GM12878 (cell line): Measurements from ENCODE around the gene SYPL1. TPM values are rescaled to one million over a fixed set of nuclear protein-coding genes. Genes with fewer than 3 reads are reported as not detected.
A peak's percentile ranks its signal among the peaks of the same experiment; 100 is the strongest.

Experiments used
- ASH2L ChIP-seq: fragments of 300-600, 200-600 bp; sonication (generic); IDR thresholded peaks from 2 replicates; pipeline ENCODE4 v1.6.1; 2017; ENCODE audit warnings: low read depth, mild to moderate bottlenecking, borderline replicate concordance
- ATF7 ChIP-seq: fragments of 450-650 bp; IDR thresholded peaks from 2 replicates; pipeline ENCODE4 v1.6.1; 2016; ENCODE audit warnings: low read depth, mild to moderate bottlenecking
- BCL3 ChIP-seq: IDR thresholded peaks from 2 replicates; pipeline ENCODE4 v1.6.1; 2011; ENCODE audit warnings: borderline replicate concordance, low read depth, mild to moderate bottlenecking, moderate library complexity, low read length; ENCODE audit not compliant: insufficient read depth, poor library complexity, severe bottlenecking
- BMI1 ChIP-seq: fragments of 450-650 bp; IDR thresholded peaks from 2 replicates; pipeline ENCODE4 v1.6.1; 2016; ENCODE audit warnings: mild to moderate bottlenecking, moderate library complexity, borderline replicate concordance
- CEBPZ ChIP-seq: fragments of 150-350 bp; IDR thresholded peaks from 2 replicates; pipeline ENCODE4 v1.6.1; 2016; ENCODE audit warnings: low read depth, low read length
- CHD1 ChIP-seq: IDR thresholded peaks from 2 replicates; pipeline ENCODE4 v1.6.1; 2012; ENCODE audit warnings: low read depth, low read length, improper control_type of control experiment
- IKZF1 ChIP-seq: fragments of 450-650 bp; conservative IDR thresholded peaks from 2 replicates; pipeline ENCODE4 v1.6.1; 2017; ENCODE audit warnings: antibody characterized with exemption, mild to moderate bottlenecking
- KAT2A ChIP-seq: conservative IDR thresholded peaks from 2 replicates; pipeline ENCODE4 v1.6.1; 2011; ENCODE audit warnings: low read depth, low read length; ENCODE audit not compliant: control insufficient read depth
- MEF2A ChIP-seq: IDR thresholded peaks from 2 replicates; pipeline ENCODE4 v1.6.1; 2011; ENCODE audit warnings: low read depth, mild to moderate bottlenecking, low read length, moderate library complexity; ENCODE audit not compliant: insufficient read depth
- MEF2B ChIP-seq: fragments of 450-650 bp; IDR thresholded peaks from 2 replicates; pipeline ENCODE4 v1.6.1; 2018; ENCODE audit warnings: mild to moderate bottlenecking, moderate library complexity; ENCODE audit not compliant: partially characterized antibody, poor library complexity, severe bottlenecking
- NRF1 ChIP-seq: conservative IDR thresholded peaks from 2 replicates; pipeline ENCODE4 v1.6.1; 2011; ENCODE audit warnings: mild to moderate bottlenecking, low read depth, low read length, improper control_type of control experiment
- PML ChIP-seq: IDR thresholded peaks from 2 replicates; pipeline ENCODE4 v1.6.1; 2012; ENCODE audit warnings: low read length, inconsistent platforms
- RAD21 ChIP-seq: IDR thresholded peaks from 2 replicates; pipeline ENCODE4 v1.6.1; 2011; ENCODE audit warnings: mild to moderate bottlenecking, low read depth, low read length, moderate library complexity; ENCODE audit not compliant: insufficient read depth
- SUPT20H ChIP-seq: IDR thresholded peaks from 2 replicates; pipeline ENCODE4 v1.6.1; 2011; ENCODE audit warnings: low read depth, mild to moderate bottlenecking, low read length, moderate library complexity, borderline replicate concordance; ENCODE audit not compliant: control insufficient read depth
- TCF3 ChIP-seq: IDR thresholded peaks from 2 replicates; pipeline ENCODE4 v1.6.1; 2012; ENCODE audit warnings: low read depth, mild to moderate bottlenecking, low read length, borderline replicate concordance; ENCODE audit not compliant: insufficient read depth
- ZBTB11 ChIP-seq: fragments of 450-650 bp; formaldehyde crosslinking; IDR thresholded peaks from 2 replicates; pipeline ENCODE4 v1.5.0; 2022; ENCODE audit warnings: mild to moderate bottlenecking, missing genetic modification characterization
- ZBTB33 ChIP-seq: fragments of 450-650 bp; IDR thresholded peaks from 2 replicates; pipeline ENCODE4 v1.6.1; 2017; ENCODE audit warnings: mild to moderate bottlenecking
- ZNF24 ChIP-seq: fragments of 450-650 bp; IDR thresholded peaks from 2 replicates; pipeline ENCODE4 v1.6.1; 2017; ENCODE audit warnings: antibody characterized with exemption, mild to moderate bottlenecking
- polyA plus RNA-seq, 11 experiments: library from polyadenylated mRNA; depleted of rRNA in 4 of 11; unstranded in 6 of 11; stranded (reverse) in 5 of 11; fragments of >200 nt; fragmentation: Nextera tagmentation in 4 of 11; fragmentation: Illumina TruSeq in 1 of 11; extraction: Ambion mirVana in 4 of 11; extraction: Trizol in 1 of 11; gene quantifications; 1 replicate in 1 of 11; 2 replicates in 10 of 11; pipeline versions ENCODE4 v1.2.1 to v1.2.3, GENCODE V29; 2011 to 2016; ENCODE audit warnings: inconsistent platforms in 2 of 11, missing spikeins in 2 of 11, low read depth in 1 of 11
- total RNA-seq, 4 experiments: library from RNA; depleted of rRNA in 3 of 4; stranded (reverse); fragments of >200 nt in 3 of 4; fragmentation: Illumina TruSeq in 1 of 4; extraction: Trizol in 1 of 4; gene quantifications; 2 replicates each; pipeline versions ENCODE4 v1.2.1 to v1.2.3, GENCODE V29; 2013 to 2021

SYPL1 gene
- total and polyA plus RNA-seq, 10 of the 15 experiments (the other 5 are each of a cell fraction or from before 2014, with no cell fraction given) = 34.5 to 177 (median 87.3) TPM

GRCh38 chr7:106057962-106058927, 53.9 kb downstream of the SYPL1 start (continued):
- no peak for TF ChIP-seq SUPT20H
- no peak for TF ChIP-seq ASH2L
- no peak for TF ChIP-seq KAT2A
- no peak for TF ChIP-seq CHD1
- 0 out of 2 replicates have a peak, but pooled peaks have one; percentile 11 for TF ChIP-seq MEF2A
- TF ChIP-seq MEF2B = peak; percentile 98
- TF ChIP-seq PML = no peak
- TF ChIP-seq ATF7 = 0 out of 2 replicates have a peak, but pooled peaks have one; percentile 53
- no peak; the same call in 1 of the 2 replicates for TF ChIP-seq BMI1
- TF ChIP-seq ZBTB33 = no peak
- no peak for TF ChIP-seq CEBPZ
- TF ChIP-seq BCL3 = peak; percentile 58
- no peak for TF ChIP-seq ZNF24
- peak; percentile 92 for TF ChIP-seq TCF3
- TF ChIP-seq RAD21 = 0 out of 2 replicates have a peak, but pooled peaks have one; percentile 11
- peak; percentile 91 for TF ChIP-seq IKZF1
- no peak for TF ChIP-seq ZBTB11 (CRISPR knock-in tag)
- TF ChIP-seq NRF1 = no peak
